Jurkat, Clone E6-1 (cell line): ENCODE data around the gene CFAP251.

Experiments
- DNase-seq: peaks from one replicate; pipeline ENCODE4 v3.0.0-alpha.2; 2011; ENCODE audit warnings: low read depth, low spot score
- H3K4me3 ChIP-seq: 2 replicates; pipeline ENCODE4 v1.5.1; 2011; ENCODE audit warnings: mild to moderate bottlenecking, low read length, control low read depth, moderate library complexity

Gene CFAP251

DNA sequence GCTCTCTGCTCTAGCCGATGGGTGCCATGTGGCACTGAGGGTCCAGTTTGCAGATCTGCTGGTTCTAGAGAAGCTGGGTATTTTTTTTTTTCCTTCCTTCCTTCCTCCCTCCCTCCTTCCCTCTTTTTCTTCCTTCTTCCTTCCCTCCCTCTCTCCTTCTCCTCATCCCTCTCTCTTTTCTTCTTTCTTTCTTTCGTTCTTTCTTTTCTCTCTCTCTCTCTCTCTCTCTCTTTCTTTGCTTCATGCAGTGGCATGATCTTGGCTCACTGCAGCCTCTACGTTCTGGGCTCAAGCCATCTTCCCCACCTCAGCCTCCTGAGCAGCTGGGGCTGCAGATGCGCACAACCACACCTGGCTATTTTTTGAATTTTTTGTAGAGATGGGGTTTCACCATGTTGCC is 100.5 kb downstream of the CFAP251 start:
- no peak for DNase-seq
- H3K4me3 ChIP-seq = no peak overlapping the region

DNA sequence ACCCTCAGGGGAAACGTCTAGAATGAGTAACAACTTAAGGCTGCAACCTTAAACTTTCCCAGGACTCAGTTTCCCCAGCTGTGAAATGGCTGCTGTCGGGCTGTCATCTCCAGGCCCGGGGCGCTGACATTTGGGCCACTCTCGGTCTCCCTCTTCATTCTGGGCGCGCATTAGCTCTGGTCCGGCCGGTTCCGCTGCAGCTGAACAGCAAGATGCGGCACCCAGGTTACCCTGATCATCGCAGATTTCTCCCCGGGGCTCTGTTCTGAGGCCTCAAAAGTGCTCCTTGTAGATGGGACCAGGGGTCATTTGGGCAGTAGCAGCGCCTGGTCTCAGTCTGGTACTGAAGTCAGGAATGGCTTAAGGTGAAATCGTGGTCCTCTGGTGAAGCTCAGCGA is 102.4 kb downstream of the CFAP251 start:
- H3K4me3 ChIP-seq = peak overlapping the region; percentile 66
- DNase-seq = no peak

DNA sequence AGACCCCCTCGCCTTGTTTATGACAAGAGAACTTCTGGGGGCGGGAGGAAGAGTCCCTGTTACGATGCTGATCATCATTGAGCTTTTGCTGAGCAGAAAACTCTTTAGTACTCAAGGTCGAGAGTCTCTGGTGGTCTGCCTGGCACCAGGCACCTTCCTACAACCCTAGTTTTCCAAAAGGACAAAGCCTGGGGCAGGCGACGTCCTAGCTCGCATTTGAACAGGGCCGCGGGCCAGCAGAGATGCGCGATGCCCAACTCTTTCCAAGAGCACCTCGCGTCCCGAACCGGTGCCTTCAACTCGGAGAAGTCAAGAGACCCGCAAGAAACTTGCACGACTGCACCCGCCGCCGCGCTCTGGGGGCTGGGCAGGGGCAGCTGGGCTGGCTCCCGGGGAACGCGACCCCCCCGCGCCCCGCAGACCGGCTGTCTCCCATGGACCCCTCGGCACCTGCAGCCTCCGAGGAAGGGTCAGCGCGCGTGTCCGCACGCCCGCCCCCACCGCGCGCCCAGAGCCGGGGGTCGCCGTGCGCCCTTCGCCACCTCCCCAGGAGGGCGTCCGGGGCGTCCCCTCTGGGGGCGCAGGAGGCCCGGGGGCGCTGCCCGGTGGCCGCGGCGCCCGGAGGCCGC is 102.9 kb downstream of the CFAP251 start:
- peak overlapping the region; percentile 66 for H3K4me3 ChIP-seq
- DNase-seq = no peak

DNA sequence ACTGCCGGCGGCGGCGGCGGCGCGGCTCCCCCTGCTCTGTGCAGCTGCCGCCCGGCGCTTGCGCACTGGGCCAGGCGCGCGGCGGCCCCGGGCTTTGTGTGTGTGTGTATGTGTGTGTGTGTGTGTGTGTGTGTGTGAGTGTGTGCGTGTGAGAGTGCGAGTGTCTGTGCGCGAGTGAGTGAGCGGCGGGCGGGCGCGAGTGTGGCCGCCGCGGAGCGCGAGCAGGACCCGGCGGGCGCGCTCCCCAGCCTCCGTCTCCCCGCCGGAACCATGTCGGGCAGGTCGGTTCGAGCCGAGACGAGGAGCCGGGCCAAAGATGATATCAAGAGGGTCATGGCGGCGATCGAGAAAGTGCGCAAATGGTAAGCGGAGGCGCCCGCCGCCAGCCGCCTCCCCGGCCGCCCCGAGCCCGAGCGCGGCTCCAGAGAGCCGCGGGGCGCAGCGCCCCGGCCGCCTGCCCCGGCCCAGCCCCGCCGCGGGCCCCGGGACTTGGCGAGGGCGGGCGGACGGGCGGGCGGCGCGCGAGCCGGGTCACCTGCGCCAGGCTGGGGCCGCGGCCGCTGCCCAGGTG is 103.5 kb downstream of the CFAP251 start, which contains the start of gene BCL7A:
BCL7A (plus strand) TSS at position 63 of the 571 bp plus-strand sequence; CDS start at position 271, 208 bp downstream.
- H3K4me3 ChIP-seq = peak within 1 kb of the TSS; percentile 77
- DNase-seq = peak; percentile 63

DNA sequence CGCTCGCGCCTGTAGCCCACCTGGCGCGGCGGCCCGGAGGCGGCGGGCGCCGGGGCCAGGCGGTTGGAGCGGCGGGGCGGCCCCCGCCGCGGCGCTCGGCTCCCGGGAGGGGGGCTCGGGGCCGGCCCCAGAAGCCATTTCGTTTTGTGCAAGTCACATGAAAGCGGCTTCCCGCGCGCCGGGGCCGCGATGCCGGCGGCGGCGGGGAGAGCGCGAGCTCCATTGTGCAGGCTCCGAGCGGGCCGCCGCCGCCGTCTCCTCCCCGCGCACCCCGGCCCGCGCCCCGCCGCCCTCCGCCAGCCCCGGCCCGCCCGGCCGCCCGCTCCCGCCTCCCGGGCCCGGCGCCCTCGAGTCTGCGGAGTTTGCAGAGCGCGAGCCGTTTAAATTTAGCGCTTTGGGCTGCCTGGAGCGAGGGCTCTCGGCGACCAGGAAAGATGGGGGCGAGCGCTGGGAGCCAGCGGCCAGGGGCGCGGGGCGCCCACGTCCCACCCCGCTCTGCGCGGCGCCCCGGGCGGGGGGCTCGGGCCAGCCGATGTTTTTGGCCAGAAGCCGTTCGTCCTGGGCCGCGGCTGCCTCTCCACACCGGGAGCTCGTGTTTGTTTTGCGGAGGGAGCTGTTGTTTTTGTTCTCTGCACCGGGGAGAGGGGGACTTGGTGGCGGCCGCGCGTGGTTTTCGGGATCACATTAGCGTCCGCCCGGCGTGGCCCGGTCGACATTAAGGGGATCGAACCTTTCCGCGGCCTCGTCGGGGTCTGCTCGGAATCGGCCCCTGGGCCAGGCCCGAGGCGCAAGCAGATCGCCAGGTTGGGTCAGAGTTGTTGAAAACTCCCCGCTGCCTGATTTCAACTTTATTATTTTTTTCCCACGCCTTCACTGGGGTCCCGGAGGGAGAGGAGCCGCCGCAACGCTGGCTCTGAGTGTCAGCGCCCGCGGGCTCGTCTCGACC is 104.3 kb downstream of the CFAP251 start:
- H3K4me3 ChIP-seq = peak overlapping the region; percentile 77
- DNase-seq = no peak

DNA sequence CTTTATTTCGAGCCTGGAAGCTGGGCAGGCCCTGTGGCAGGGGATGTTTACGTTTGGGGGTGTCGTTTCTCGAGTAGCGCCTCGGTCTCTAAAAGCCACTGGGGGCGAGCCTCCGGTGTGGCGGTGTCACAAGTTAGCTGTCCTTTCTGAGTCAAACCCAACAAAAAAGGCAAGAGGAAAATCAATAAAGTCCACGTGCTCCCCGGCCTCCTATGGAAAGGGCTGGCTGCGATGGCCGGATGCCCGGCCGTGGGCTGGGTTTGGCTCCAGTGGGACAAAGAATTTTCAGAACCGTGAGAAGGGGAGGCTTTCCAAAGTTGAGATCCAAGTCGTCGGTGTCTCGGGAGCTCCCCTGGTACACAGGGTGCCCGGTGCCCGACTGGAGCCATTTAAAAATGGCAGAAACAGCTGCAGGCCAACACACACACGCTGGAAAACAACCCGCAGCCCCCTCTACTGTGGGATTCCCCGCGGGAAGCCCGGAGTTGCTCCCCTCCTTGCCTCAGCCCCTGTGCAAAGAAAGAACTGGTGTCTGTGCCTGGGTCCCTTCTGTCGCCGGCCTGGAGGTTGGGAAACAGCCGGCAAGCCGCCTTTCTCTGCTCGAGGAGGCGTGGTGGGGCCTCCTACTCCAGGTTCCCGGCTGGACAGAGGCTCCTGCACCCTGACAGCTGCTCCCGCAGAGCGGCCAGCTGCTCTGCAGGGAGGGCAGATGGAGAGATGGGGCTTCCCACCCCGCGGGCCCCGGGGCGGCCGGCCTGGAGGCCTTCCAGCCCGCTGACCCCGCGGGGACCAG is 105.1 kb downstream of the CFAP251 start:
- no peak for DNase-seq
- H3K4me3 ChIP-seq = peak overlapping the region; percentile 77

DNA sequence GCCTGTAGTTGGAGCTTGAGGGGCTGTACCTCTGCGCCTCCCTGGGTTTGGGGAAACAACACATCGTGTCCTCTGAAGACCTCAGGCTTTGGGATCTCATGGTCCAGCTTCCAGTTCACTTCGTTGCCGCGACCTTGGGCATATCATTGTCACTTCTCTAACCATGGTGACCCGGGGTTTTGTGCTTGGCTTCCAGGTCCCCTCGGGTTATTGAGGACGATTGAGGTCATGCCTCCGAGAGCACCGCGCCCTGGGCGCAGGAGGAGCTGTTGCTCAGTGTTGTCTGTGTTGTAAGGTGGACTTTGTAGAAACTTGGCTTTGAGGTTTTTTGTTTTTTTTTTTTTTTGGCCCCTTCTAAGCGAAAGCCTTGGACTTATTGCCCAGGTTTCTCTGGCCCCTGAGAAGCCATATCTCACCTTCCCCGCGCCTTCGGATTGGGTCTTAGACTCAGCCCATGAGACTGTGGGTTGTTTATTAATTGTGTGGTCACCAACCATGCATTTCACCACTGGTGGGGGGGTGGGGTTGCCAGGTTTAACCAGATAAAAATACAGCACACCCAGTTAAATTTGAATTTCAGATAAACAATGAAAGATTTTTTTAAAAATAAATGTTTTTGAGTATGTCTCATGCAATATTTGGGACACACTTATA is 105.9 kb downstream of the CFAP251 start:
- DNase-seq = no peak
- H3K4me3 ChIP-seq = peak overlapping the region; percentile 77

DNA sequence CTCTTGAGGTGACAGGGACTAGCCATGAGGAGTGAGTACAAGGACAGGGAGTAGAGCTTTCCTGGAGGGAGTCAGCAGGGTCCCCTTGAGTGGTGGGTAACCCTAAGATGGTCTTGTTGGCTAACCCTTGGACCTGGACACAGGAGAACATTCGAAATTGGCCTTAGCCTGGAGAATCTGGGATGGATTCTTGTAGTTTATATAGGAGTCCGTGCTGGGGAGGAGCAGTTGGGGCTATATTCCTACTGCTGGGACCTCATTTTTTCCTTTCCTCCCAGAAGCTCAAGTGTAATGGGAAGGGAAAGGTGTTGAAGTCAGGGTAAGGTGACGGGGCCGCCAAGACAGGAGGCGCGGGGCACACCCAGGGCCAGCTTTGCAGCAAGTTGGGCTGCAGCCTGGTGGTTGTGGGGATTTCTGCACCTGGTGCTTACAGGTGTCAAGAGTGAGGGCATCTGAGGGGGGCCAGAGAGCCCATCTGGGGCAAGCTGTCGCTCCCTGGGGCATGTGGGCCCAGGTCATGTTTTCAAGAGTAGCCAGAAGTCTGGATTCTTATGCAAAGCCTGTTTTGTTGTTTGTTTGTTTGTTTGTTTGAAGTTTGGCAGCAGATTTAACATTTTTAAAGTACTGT is 108.4 kb downstream of the CFAP251 start:
- no peak for DNase-seq
- no peak overlapping the region for H3K4me3 ChIP-seq

DNA sequence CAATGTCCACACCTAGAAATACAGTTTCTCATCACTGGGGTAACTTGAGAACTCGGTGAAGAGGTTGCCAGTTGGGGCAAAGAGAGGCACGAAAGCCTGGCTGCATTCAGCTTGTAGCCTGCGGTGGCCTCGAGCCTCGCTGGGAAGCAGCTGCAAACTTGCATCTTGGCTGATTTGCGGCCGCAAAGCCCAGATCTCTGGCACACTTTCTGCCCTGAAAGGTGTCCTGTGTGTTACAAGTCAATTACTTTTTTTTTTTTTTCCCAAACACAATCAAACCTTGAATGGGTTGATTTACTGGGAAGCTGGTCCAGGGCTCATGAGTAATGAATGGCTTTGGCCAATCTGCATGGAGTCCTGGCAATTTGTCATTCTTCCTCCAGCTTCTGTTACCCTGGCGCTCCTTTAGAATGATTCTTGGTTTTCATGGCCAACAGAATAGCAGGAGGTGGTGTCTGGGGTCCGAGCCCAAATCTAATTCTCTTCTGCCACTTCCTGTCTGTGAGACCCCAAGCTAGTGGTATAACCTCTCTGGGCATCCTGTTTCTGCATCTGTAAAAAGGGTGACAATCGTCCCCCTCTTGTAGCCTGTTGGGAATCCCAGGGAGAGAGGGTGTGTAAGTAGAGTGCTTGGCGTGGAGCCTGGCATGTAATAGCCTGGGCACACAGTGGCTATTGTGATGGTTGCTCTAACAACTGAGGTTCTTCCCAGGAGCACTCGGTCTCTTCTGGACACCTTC is 109.9 kb downstream of the CFAP251 start:
- no peak overlapping the region for H3K4me3 ChIP-seq
- peak; percentile 68 for DNase-seq

DNA sequence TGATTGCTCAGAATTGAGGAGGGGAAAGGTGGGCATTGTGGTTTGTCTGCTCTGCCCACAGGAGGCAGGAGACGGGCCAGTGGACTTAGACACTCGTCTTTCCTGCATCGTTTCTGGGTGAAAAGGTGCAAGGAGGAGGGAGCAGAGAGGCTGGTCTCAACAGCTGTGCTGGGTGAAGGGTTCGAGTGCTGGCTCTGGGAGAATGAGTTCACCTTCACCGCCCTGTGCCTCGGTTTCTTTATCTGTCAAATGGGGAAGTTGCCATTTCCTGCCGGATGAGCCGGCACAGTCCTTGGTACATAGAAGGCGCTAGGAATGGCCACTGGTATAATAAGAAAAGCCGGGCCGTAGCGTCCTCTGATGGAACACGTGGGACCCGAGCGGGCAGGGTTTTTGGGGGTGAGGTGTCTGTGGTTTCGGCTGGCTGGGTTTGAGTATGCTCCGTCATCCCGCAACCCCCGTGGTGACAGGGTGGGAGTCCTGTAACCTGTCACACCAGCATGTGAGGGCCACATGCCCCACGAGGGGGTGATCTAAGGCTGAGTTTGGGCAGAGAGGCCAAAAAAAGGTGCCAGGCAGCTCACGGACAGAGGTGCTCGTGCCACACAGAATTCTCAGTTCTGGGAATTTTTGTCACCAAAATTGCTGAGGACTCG is 110.6 kb downstream of the CFAP251 start:
- no peak overlapping the region for H3K4me3 ChIP-seq

DNA sequence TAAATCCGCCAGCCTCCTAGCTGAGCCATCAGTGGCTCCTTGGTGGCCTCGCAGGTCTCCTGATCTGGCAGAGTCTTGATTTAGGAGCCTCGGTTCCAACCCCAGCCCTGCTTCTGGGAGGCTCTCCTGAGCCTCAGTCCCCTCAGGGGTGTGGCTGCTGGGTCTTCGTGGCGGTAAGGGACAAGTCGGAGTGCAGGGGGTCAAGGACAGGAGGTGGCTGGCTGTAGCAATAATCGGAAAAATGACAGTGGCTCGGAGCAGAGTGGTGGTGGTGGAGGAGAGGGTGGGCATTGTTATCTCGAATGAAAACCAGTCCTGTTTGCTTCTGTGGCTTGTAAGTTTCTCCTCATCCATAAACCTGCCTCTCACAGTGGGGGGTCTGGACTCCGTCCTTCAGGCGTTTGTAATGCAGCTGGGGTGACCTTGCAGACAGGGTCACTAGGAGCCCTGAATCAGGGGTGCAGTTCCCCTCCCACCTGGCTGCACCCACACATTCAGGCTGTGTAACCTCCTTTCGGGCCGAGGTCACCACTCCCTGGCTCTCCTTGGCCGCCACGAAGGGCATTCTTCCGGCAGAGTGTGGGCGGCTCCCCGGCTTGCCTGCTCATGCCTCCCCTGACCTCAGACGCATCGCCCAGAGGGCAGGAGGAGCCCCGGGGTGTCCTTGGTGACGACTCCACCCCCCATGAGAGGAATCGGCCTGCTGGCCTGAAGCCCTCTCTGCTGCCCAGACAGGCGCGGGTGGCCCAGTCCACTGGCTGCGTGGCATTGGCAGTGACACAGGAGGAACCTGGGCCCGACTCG is 111.4 kb downstream of the CFAP251 start:
- no peak overlapping the region for H3K4me3 ChIP-seq

More for the DNA sequence above, 110.6 kb downstream of the CFAP251 start:
- DNase-seq = no peak

DNA sequence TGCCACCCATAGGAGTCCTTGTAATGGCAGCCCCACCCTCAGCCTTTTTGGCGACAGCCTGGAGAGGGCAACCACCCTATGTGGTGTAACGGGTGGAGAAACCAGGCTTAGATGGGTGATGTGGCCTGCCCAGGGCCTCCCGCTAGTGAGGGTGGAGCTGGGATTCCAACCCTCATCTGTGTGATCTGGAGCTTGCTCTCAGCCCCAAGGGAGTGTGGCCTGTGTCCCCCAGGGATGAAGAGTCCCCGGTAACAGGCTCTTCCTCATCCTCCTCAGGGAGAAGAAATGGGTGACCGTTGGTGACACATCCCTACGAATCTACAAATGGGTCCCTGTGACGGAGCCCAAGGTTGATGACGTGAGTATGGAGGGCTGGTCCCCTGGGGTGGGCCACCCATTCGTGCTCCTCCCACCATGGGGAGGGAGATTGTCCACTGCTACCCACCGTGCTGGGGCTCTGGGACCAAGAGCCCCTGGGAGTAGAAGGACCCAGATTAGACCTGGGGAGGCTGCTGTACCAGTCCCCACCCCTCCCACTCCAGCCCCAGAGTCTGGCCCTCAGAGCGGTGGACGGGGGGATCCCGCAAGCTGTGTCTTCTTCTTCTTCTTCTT is 112.1 kb downstream of the CFAP251 start:
- H3K4me3 ChIP-seq = no peak overlapping the region
- no peak for DNase-seq

More for the DNA sequence above, 111.4 kb downstream of the CFAP251 start:
- no peak for DNase-seq

DNA sequence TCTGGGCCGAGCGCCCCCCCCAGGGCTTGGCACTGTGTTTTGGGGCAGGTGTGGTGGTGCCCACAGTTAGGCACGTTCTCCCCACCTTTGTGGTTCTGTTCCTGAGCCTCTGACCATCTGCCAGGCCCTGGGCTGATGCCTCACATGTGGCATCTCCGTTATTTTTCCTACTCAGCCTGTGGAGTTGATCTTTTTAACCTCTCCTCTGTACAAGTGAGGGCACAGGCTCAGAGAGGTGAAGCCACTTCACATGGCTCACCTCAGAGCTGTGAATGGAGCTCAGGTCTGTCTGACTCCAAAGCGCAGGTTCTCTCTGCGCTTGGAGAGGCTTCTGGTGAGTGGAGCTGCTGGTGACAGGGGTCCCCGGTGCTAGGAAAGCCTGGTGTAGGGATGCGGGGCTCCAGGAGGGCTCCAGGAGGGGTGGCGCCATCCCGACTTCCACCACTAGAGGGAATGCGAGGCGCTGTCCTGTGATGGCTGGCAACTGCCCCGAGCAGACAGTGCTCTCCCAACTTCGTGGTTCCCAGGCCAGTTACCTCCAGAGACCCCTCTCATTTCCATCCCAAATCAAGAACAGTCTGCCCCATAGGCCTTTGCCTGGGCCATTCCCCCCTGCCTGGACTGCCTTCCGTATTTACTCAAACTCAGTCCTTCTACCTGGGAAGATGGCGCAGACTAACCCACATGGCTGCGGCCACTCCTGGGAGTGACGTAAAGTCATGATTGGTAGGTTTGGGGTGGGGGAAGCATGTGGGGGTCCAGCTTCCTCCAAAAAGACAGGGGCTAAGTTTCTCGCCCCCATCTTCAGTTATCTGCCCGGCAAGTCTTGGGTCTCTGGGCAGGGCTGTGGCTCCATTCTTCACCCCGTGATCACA is 113.2 kb downstream of the CFAP251 start:
- no peak for DNase-seq
- H3K4me3 ChIP-seq = no peak overlapping the region

DNA sequence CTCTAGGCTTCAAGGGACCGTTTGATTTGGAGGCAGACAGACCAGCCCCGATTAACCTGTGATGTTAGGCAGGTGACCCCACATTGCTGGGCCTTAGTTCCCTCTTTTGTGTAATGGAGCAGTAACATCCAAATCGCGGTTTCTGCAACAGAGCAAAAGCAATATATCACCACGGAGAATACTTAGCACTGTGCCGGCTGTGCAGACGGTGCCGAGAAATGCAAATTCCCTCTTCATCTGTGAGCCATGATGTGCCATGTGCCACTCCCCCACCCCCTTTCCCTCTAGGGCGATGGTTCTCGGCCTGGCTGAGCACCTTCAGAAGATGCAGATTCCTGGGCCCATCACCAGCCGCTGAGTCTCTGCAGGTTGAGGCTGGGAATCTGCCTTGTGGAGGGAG is 114.2 kb downstream of the CFAP251 start:
- DNase-seq = no peak
- no peak overlapping the region for H3K4me3 ChIP-seq

DNA sequence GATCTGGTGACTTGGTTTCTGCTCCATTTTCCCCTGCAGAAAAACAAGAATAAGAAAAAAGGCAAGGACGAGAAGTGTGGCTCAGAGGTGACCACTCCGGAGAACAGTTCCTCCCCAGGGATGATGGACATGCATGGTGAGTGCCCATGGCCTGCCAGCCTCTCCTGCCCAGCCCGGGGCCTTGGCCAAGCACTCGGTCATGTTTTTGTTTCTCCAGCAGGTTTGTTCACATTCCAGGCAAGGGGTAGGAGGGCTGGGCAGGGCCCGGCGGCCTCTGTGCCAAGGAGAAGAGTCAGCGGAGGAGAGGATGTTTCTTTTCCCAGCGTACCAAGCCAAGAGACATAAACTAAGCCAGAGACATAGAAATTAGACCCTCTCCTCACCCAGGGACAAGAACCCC is 116.9 kb downstream of the CFAP251 start:
- no peak for DNase-seq
- no peak overlapping the region for H3K4me3 ChIP-seq
